ENCODE data around the gene CCNY. TPM values are rescaled to one million over a fixed set of nuclear protein-coding genes. Genes with fewer than 3 reads are reported as not detected.

The CCNY gene
- total and polyA plus RNA-seq, 2 of the 13 experiments (the other 11 are each of a cell fraction or from before 2014, with no cell fraction given): 48.2 to 54.7 TPM

- TF ChIP-seq TEAD2 (CRISPR knock-in tag; IDR thresholded peaks at IDR 0.05) (no peak), ATF4 (CRISPR knock-in tag; IDR thresholded peaks at IDR 0.05) (peak in 1 of 2 experiments; percentile 70; a peak in 1 of 4 replicates), EZH2 (conservative IDR thresholded peaks at IDR 0.05; ENCODE audit: low read depth, low read length) (no peak), ZNF644 (CRISPR knock-in tag; IDR thresholded peaks at IDR 0.05; ENCODE audit: low read depth) (no peak), NAIF1 (CRISPR knock-in tag; IDR thresholded peaks at IDR 0.05; ENCODE audit: borderline replicate concordance) (no peak), ZNF615 (CRISPR knock-in tag; IDR thresholded peaks at IDR 0.05; ENCODE audit: borderline replicate concordance) (no peak), ZNF34 (CRISPR knock-in tag; IDR thresholded peaks at IDR 0.05; ENCODE audit: borderline replicate concordance) (no peak), ZNF547 (CRISPR knock-in tag; IDR thresholded peaks at IDR 0.05) (no peak), ZNF713 (CRISPR knock-in tag; IDR thresholded peaks at IDR 0.05) (no peak), FOSL2 (CRISPR knock-in tag; IDR thresholded peaks at IDR 0.05) (0 out of 2 replicates have a peak, but pooled peaks have one; percentile 18), ZNF841 (CRISPR knock-in tag; IDR thresholded peaks at IDR 0.05; ENCODE audit: borderline replicate concordance) (no peak), CEBPB (IDR thresholded peaks at IDR 0.05; ENCODE audit: borderline replicate concordance, low read depth, low read length) (peak; percentile 44), TFDP1 (CRISPR knock-in tag; IDR thresholded peaks at IDR 0.05; ENCODE audit: borderline replicate concordance) (no peak), ZNF282 (IDR thresholded peaks at IDR 0.05; ENCODE audit: partially characterized antibody) (no peak), REST (IDR thresholded peaks at IDR 0.05; ENCODE audit: borderline replicate concordance in 1 of 2, low read depth in 1 of 2, low read length in 2 of 2) (no peak), NFIB (CRISPR knock-in tag; IDR thresholded peaks at IDR 0.05; ENCODE audit: borderline replicate concordance) (no peak), CREB3 (CRISPR knock-in tag; IDR thresholded peaks at IDR 0.05) (no peak)
Measured at GRCh38 chr10:35425595-35425994, 89.3 kb downstream of the CCNY start (continued).

Data from HepG2 (cell line).